HepG2 (cell line): ENCODE results near the gene SLC12A3. TPM values are rescaled to one million over a fixed set of nuclear protein-coding genes. Genes with fewer than 3 reads are reported as not detected.

Source experiments
- ATAC-seq: fragments of 200-7000 bp; cut with Tn5 transposase; 3 replicates; pipeline ENCODE4 v1.9.1; 2020; ENCODE audit warnings: mild to moderate bottlenecking, moderate library complexity
- BruUV-seq: library from RNA; stranded (reverse); fragments of 400-500 nt; replicated peaks from 2 replicates; lab custom pipeline; 2021; lab: Mats Ljungman, UMichigan
- CTCF ChIA-PET: fragments of 300-600 bp; formaldehyde crosslinking; extraction: SDS; loops from one replicate; lab custom pipeline; 2021; ENCODE audit warnings: low total read pairs, inconsistent platforms, low intra/inter-chr PET ratio; lab: Yijun Ruan, JAX
- POLR2A ChIA-PET: fragments of 350-600 bp; sonication (Branson Sonifier 250); formaldehyde crosslinking; loops from one replicate; lab custom pipeline; 2020; ENCODE audit warnings: antibody characterized with exemption, inconsistent platforms; lab: Yijun Ruan, JAX
- DNase-seq: peaks from one replicate; pipeline ENCODE4 v3.0.0-alpha.2; 2015; ENCODE audit warnings: low spot score
- FAIRE-seq: peaks from 3 replicates; lab custom pipeline; 2011; peaks lifted over from hg19 to GRCh38; lab: Jason Lieb, UNC
- H2AFZ ChIP-seq: one replicate; pipeline ENCODE4 v1.6.1; 2011; ENCODE audit warnings: low read length, inconsistent platforms
- H3K27ac ChIP-seq: fragments of 300-600 bp; 3 replicates; pipeline ENCODE4 v1.8.0; 2011; ENCODE audit warnings: mixed run types, mild to moderate bottlenecking, mixed read lengths, low read length, inconsistent platforms; ENCODE audit not compliant: insufficient read depth; ENCODE audit errors: extremely low read length
- H3K27me3 ChIP-seq, 2 experiments: fragments of 200-600 bp in 1 of 2; 2 replicates in 1 of 2; 3 replicates in 1 of 2; pipeline versions ENCODE4 v1.6.0 to v1.8.0; 2011; ENCODE audit warnings: low read length in 2 of 2, mild to moderate bottlenecking in 2 of 2, moderate library complexity in 2 of 2, inconsistent platforms in 1 of 2; ENCODE audit not compliant: insufficient read depth in 2 of 2, control insufficient read depth in 1 of 2
- H3K36me3 ChIP-seq, 2 experiments: fragments of 200-600 bp in 1 of 2; replicated peaks in 1 of 2; 2 replicates in 1 of 2; 3 replicates in 1 of 2; pipeline versions ENCODE4 v1.5.1 to v1.8.0; 2011; ENCODE audit warnings: low read length in 2 of 2, inconsistent platforms in 1 of 2; ENCODE audit not compliant: insufficient read depth in 2 of 2, control insufficient read depth in 1 of 2
- H3K4me1 ChIP-seq: 2 replicates; pipeline ENCODE4 v1.5.1; 2012; ENCODE audit warnings: low read length, inconsistent platforms; ENCODE audit not compliant: insufficient read depth
- H3K4me2 ChIP-seq: 2 replicates; pipeline ENCODE4 v1.6.0; 2011; ENCODE audit warnings: low read depth, low read length, inconsistent platforms
- H3K4me3 ChIP-seq, 3 experiments: fragments of 200-600 bp in 1 of 3; sonication (generic), shearing (Covaris generic) in 1 of 3; replicated peaks in 1 of 3; 2 replicates each; pipeline ENCODE4 v1.5.1; 2011 to 2016; ENCODE audit warnings: low read length in 3 of 3, inconsistent platforms in 2 of 3, low read depth in 2 of 3, mild to moderate bottlenecking in 2 of 3, control low read depth in 1 of 3, mixed read lengths in 1 of 3; ENCODE audit not compliant: insufficient read depth in 1 of 3
- H3K79me2 ChIP-seq: one replicate; pipeline ENCODE4 v1.6.1; 2011; ENCODE audit warnings: low read length, inconsistent platforms; ENCODE audit not compliant: insufficient read depth
- H3K9ac ChIP-seq: 2 replicates; pipeline ENCODE4 v1.6.0; 2011; ENCODE audit warnings: mild to moderate bottlenecking, low read depth, low read length, inconsistent platforms; ENCODE audit not compliant: insufficient read depth
- H3K9me3 ChIP-seq: 2 replicates; pipeline ENCODE4 v1.5.1; 2012; ENCODE audit warnings: mild to moderate bottlenecking, low read length
- H4K20me1 ChIP-seq: 2 replicates; pipeline ENCODE4 v1.6.0; 2011; ENCODE audit warnings: inconsistent platforms, mild to moderate bottlenecking, low read length, moderate library complexity; ENCODE audit not compliant: insufficient read depth
- CEBPB ChIP-seq: IDR thresholded peaks from 2 replicates; pipeline ENCODE4 v1.6.1; 2011; ENCODE audit warnings: low read depth, low read length, improper control_type of control experiment, borderline replicate concordance
- CEBPG ChIP-seq: IDR thresholded peaks from 2 replicates; pipeline ENCODE4 v1.6.1; 2016
- KLF9 ChIP-seq: IDR thresholded peaks from 2 replicates; pipeline ENCODE4 v1.6.1; 2016; ENCODE audit warnings: low read depth
- SALL2 ChIP-seq: sonication (generic); formaldehyde crosslinking; IDR thresholded peaks from 2 replicates; pipeline ENCODE4 v1.8.1; 2023; ENCODE audit warnings: mild to moderate bottlenecking, missing genetic modification reagents, inconsistent platforms
- SP2 ChIP-seq: sonication (generic); formaldehyde crosslinking; IDR thresholded peaks from 2 replicates; pipeline ENCODE4 v1.5.1; 2020; ENCODE audit warnings: mild to moderate bottlenecking, missing genetic modification reagents
- TGIF2 ChIP-seq: IDR thresholded peaks from 2 replicates; pipeline ENCODE4 v1.6.1; 2016; ENCODE audit warnings: control low read depth, missing compliant biosample characterization
- YEATS2 ChIP-seq: sonication (generic); formaldehyde crosslinking; IDR thresholded peaks from 2 replicates; pipeline ENCODE4 v1.4.0; 2020; ENCODE audit warnings: missing genetic modification reagents, borderline replicate concordance
- ZNF253 ChIP-seq: sonication (generic); formaldehyde crosslinking; IDR thresholded peaks from 2 replicates; pipeline ENCODE4 v1.8.0; 2022; ENCODE audit warnings: mild to moderate bottlenecking, missing genetic modification reagents, borderline replicate concordance
- ZNF274 ChIP-seq: sonication (generic); formaldehyde crosslinking; IDR thresholded peaks from 2 replicates; pipeline ENCODE4 v1.5.1; 2020; ENCODE audit warnings: mild to moderate bottlenecking, missing genetic modification reagents
- ZNF709 ChIP-seq: sonication (generic); formaldehyde crosslinking; IDR thresholded peaks from 2 replicates; pipeline ENCODE4 v1.5.0; 2020; ENCODE audit warnings: mild to moderate bottlenecking, missing genetic modification reagents
- WGBS: methylation state at CpG from one replicate; pipeline ENCODE4 v1.1.6; 2017; ENCODE audit warnings: low lambda C conversion rate; 5-methylcytosine and 5-hydroxymethylcytosine counted together
- in situ Hi-C: cut with HindIII; loops from 2 replicates; pipeline ENCODE4 v1.10.0; 2017; ENCODE audit warnings: low pct_unique_long_range_greater_than_20kb; ENCODE audit not compliant: extremely low pct_ligation_motif_present
- intact Hi-C: fragments of 100-400 bp; cut with micrococcal nuclease; formaldehyde crosslinking; loops from one replicate; pipeline ENCODE4 v1.10.0; 2022; ENCODE audit not compliant: unreplicated experiment
- polyA plus RNA-seq, 8 experiments: library from polyadenylated mRNA; depleted of rRNA in 3 of 8; stranded (reverse) in 7 of 8; unstranded in 1 of 8; fragments of >200 nt; fragmentation: Illumina TruSeq in 4 of 8; extraction: Trizol in 4 of 8; gene quantifications; 2 replicates each; pipeline versions ENCODE4 v1.2.1 to v1.2.3, GENCODE V29; 2011 to 2016; ENCODE audit warnings: low read depth in 4 of 8, missing spikeins in 1 of 8, mixed read lengths in 1 of 8; ENCODE audit not compliant: insufficient read depth in 1 of 8
- total RNA-seq, 5 experiments: library from RNA; depleted of rRNA; stranded (reverse); fragments of >200 nt; fragmentation: Illumina TruSeq; extraction: Trizol; gene quantifications; 2 replicates each; pipeline ENCODE4 v1.2.3, GENCODE V29; 2016; ENCODE audit warnings: low read depth in 1 of 5
- TF ChIP-seq, protein P1 (sequence below): sonication (generic); formaldehyde crosslinking; IDR thresholded peaks from 2 replicates; pipeline ENCODE4 v1.8.1; 2023; ENCODE audit warnings: mild to moderate bottlenecking, inconsistent platforms, moderate library complexity, missing genetic modification reagents, borderline replicate concordance
- TF ChIP-seq, protein P2 (sequence below): sonication (generic); formaldehyde crosslinking; IDR thresholded peaks from 2 replicates; pipeline ENCODE4 v1.4.0; 2020; ENCODE audit warnings: missing genetic modification reagents, borderline replicate concordance
- TF ChIP-seq, protein P3 (sequence below): sonication (generic); formaldehyde crosslinking; IDR thresholded peaks from 2 replicates; pipeline ENCODE4 v1.4.0; 2020; ENCODE audit warnings: missing genetic modification reagents

SLC12A3 gene
- total and polyA plus RNA-seq, 2 of the 13 experiments (the other 11 are each of a cell fraction or from before 2014, with no cell fraction given): 6.2 TPM; not detected in 1

DNA sequence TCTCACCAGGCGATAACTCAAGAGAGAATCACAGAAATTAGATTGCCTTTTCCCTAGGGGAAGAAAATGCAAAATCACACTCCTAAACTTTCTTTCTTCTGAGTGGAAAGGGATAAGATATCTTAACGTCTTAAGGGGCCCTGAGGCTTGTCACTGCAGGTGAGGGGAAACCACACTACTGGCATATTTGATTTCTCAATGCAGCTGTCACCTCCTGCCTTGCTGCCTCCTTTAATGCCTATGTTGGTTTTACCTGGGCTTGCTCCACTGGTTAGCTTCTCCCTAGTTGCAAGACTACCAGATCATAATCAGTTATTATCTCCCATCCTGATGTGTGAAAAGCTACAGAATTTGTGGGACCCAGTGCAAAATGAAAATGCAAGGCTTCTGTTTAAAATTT, 62.5 kb downstream of the SLC12A3 start (continued):
- TF ChIP-seq SALL2 (CRISPR knock-in tag) (no peak), ZNF274 (CRISPR knock-in tag) (no peak), TGIF2 (CRISPR knock-in tag) (no peak)
- TF ChIP-seq, protein P1, sequence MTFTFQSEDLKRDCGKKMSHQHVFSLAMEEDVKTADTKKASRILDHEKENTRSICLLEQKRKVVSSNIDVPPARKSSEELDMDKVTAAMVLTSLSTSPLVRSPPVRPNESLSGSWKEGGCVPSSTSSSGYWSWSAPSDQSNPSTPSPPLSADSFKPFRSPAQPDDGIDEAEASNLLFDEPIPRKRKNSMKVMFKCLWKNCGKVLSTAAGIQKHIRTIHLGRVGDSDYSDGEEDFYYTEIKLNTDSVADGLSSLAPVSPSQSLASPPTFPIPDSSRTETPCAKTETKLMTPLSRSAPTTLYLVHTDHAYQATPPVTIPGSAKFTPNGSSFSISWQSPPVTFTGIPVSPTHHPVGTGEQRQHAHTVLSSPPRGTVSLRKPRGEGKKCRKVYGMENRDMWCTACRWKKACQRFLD: no peak

DNA sequence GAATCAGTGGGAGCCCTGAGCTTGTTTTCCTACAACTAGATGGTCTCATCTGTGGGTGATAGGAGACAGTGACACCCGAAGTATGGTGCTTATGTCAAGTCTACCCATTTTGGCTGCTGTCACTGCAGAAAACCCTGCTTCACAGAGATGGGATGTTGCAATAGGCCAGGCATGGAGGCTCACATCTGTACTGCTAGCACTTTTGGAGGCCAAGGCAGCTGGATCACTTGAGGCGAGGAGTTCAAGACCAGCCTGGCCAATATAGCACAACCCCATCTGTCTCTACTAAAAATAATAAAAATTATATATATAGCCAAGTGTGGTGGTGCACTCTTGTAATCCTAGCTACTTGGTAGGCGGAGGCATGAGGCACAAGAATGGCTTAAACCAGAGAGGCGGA, 64.6 kb downstream of the SLC12A3 start:
- no peak for FAIRE-seq

More for the DNA sequence above, 64.6 kb downstream of the SLC12A3 start:
- WGBS: 96% methylated on average over 4 of the region's 4 CpGs
- in situ Hi-C loops: no loop called here
- TF ChIP-seq, protein P2, sequence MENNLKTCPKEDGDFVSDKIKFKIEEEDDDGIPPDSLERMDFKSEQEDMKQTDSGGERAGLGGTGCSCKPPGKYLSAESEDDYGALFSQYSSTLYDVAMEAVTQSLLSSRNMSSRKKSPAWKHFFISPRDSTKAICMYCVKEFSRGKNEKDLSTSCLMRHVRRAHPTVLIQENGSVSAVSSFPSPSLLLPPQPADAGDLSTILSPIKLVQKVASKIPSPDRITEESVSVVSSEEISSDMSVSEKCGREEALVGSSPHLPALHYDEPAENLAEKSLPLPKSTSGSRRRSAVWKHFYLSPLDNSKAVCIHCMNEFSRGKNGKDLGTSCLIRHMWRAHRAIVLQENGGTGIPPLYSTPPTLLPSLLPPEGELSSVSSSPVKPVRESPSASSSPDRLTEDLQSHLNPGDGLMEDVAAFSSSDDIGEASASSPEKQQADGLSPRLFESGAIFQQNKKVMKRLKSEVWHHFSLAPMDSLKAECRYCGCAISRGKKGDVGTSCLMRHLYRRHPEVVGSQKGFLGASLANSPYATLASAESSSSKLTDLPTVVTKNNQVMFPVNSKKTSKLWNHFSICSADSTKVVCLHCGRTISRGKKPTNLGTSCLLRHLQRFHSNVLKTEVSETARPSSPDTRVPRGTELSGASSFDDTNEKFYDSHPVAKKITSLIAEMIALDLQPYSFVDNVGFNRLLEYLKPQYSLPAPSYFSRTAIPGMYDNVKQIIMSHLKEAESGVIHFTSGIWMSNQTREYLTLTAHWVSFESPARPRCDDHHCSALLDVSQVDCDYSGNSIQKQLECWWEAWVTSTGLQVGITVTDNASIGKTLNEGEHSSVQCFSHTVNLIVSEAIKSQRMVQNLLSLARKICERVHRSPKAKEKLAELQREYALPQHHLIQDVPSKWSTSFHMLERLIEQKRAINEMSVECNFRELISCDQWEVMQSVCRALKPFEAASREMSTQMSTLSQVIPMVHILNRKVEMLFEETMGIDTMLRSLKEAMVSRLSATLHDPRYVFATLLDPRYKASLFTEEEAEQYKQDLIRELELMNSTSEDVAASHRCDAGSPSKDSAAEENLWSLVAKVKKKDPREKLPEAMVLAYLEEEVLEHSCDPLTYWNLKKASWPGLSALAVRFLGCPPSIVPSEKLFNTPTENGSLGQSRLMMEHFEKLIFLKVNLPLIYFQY (CRISPR knock-in tag): no peak
- TF ChIP-seq ZNF709: no peak
- TF ChIP-seq, protein P3, sequence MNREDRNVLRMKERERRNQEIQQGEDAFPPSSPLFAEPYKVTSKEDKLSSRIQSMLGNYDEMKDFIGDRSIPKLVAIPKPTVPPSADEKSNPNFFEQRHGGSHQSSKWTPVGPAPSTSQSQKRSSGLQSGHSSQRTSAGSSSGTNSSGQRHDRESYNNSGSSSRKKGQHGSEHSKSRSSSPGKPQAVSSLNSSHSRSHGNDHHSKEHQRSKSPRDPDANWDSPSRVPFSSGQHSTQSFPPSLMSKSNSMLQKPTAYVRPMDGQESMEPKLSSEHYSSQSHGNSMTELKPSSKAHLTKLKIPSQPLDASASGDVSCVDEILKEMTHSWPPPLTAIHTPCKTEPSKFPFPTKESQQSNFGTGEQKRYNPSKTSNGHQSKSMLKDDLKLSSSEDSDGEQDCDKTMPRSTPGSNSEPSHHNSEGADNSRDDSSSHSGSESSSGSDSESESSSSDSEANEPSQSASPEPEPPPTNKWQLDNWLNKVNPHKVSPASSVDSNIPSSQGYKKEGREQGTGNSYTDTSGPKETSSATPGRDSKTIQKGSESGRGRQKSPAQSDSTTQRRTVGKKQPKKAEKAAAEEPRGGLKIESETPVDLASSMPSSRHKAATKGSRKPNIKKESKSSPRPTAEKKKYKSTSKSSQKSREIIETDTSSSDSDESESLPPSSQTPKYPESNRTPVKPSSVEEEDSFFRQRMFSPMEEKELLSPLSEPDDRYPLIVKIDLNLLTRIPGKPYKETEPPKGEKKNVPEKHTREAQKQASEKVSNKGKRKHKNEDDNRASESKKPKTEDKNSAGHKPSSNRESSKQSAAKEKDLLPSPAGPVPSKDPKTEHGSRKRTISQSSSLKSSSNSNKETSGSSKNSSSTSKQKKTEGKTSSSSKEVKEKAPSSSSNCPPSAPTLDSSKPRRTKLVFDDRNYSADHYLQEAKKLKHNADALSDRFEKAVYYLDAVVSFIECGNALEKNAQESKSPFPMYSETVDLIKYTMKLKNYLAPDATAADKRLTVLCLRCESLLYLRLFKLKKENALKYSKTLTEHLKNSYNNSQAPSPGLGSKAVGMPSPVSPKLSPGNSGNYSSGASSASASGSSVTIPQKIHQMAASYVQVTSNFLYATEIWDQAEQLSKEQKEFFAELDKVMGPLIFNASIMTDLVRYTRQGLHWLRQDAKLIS (CRISPR knock-in tag): no peak
- TF ChIP-seq CEBPG (CRISPR knock-in tag): peak; percentile 48
- no peak for TF ChIP-seq SP2
- TF ChIP-seq YEATS2: no peak
- TF ChIP-seq KLF9 (CRISPR knock-in tag): no peak
- peak; percentile 60; the same call in 1 of the 2 replicates for TF ChIP-seq CEBPB
- TF ChIP-seq ZNF253 (CRISPR knock-in tag): no peak
- TF ChIP-seq, all 625 proteins: peak for 2
- BruUV-seq: no TSS peak
- no peak for ATAC-seq
- Histone ChIP-seq H4K20me1 (peaks cover 22% of the 10 kb centered on the region), H3K4me3 (no peak overlapping the region), H2AFZ (no peak overlapping the region), H3K79me2 (peaks cover 26% of the 10 kb centered on the region), H3K27me3 (no peaks in the 10 kb centered on the region; a peak in 1 of 5 replicates), H3K4me2 (no peak overlapping the region), H3K9me3 (no peaks in the 10 kb centered on the region), H3K27ac (no peak overlapping the region), H3K9ac (no peak overlapping the region), H3K36me3 (peaks cover 0 to 8% of the 10 kb centered on the region in 2 experiments; a peak in 1 of 5 replicates), H3K4me1 (peaks cover 24% of the 10 kb centered on the region)
- POLR2A ChIA-PET: interaction anchor here (0.6 to 8.3 kb wide), 3 partner anchors 9 to 1200 kb away, joined by 3 to 232 read pairs (median 57); partner anchors contain the start of gene CFAP20
- CTCF ChIA-PET: no interaction called here
- intact Hi-C loops: loop anchor here (5.0 kb wide), 2 partner anchors 57 to 117 kb away; no protein-coding TSS in a partner anchor
- no peak for DNase-seq
